Activated T-helper 2 cell treated with anti-CD3 and anti-CD28 coated beads, Interferon-gamma antibody, Interleukin-2, Interleukin-4, amounts not matched to agents 10 μg/mL and 5 μg/mL and 100 μg/mL, durations not matched to agents 14 hours and 24 hours and 36 hours (primary cell): ENCODE results near the gene RAP2C. TPM values are rescaled to one million over a fixed set of nuclear protein-coding genes. Genes with fewer than 3 reads are reported as not detected.
"Not testable (repeated sequence)": the region's sequence is repeated elsewhere in the genome, so short reads cannot be mapped to it uniquely, and the experiment has no call there.

Source experiments
- DNase-seq: peaks from one replicate; pipeline ENCODE4 v3.0.0; 2021; ENCODE audit warnings: low spot score
- H3K27ac Mint-ChIP-seq: one replicate; pipeline ENCODE4 v1.8.0; 2021; ENCODE audit warnings: mixed read lengths
- H3K27me3 Mint-ChIP-seq: one replicate; pipeline ENCODE4 v1.8.0; 2021; ENCODE audit warnings: low read depth, mixed read lengths
- H3K36me3 Mint-ChIP-seq: one replicate; pipeline ENCODE4 v1.8.0; 2021; ENCODE audit warnings: low read depth, mixed read lengths
- H3K4me1 Mint-ChIP-seq: one replicate; pipeline ENCODE4 v1.8.0; 2021; ENCODE audit warnings: low read depth, mixed read lengths
- H3K4me3 Mint-ChIP-seq: one replicate; pipeline ENCODE4 v1.8.0; 2021; ENCODE audit warnings: low read depth, mild to moderate bottlenecking, moderate library complexity, mixed read lengths
- H3K9me3 Mint-ChIP-seq: one replicate; pipeline ENCODE4 v1.8.0; 2021; ENCODE audit warnings: mixed read lengths
- intact Hi-C: fragments of 100-400 bp; cut with micrococcal nuclease; formaldehyde crosslinking; loops from one replicate; pipeline ENCODE4 v1.15.1; 2023
- total RNA-seq: library from RNA; stranded (reverse); gene quantifications from 2 replicates; pipeline ENCODE4 v1.2.3, GENCODE V29; 2022

Gene RAP2C
- total RNA-seq, 1 donor from 2014 or later = 42.1 TPM

GRCh38 chrX:132188175-132188574 is 31.1 kb downstream of the RAP2C start:
- H3K27ac Mint-ChIP-seq = no peak overlapping the region
- no peak for DNase-seq
- intact Hi-C loops = no loop called here
- no peaks in the 10 kb centered on the region for H3K9me3 Mint-ChIP-seq
- H3K4me1 Mint-ChIP-seq = no peaks in the 10 kb centered on the region
- H3K4me3 Mint-ChIP-seq = no peak overlapping the region
- peaks cover 6% of the 10 kb centered on the region for H3K27me3 Mint-ChIP-seq
- no peaks in the 10 kb centered on the region for H3K36me3 Mint-ChIP-seq

- H3K27me3 Mint-ChIP-seq = peaks cover 6% of the 10 kb centered on the region
- no peak overlapping the region for H3K4me3 Mint-ChIP-seq
- no peak overlapping the region for H3K27ac Mint-ChIP-seq
- no peaks in the 10 kb centered on the region for H3K4me1 Mint-ChIP-seq
- DNase-seq = no peak
- intact Hi-C loops = no loop called here
- H3K9me3 Mint-ChIP-seq = no peaks in the 10 kb centered on the region
- H3K36me3 Mint-ChIP-seq = no peaks in the 10 kb centered on the region
Observed at GRCh38 chrX:132187451-132187850, 31.8 kb downstream of the RAP2C start.

DNA sequence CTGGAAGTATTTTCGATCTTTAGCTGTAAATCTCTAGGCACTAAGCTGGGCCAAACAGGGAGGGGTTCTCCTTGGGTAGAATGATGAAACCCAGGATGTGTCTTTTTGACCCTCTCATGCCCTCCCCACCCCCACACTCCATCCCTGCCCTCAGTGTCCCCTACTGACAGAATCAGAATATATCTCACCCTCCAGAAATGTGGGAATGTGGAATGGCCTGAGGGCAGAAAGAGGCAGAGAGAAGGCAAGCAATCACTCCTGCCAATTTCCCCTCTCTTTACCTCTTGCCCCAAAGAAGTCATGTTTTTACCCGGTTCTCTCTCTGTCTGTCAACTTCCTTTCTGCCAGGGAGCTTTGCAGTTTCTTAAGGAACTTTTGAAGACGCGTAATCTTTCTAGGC is 34.4 kb downstream of the RAP2C start:
- intact Hi-C loops = no loop called here
- Mint-ChIP-seq H3K36me3 (no peaks in the 10 kb centered on the region), H3K27ac (no peak overlapping the region), H3K27me3 (peaks cover 8% of the 10 kb centered on the region), H3K4me3 (no peak overlapping the region), H3K9me3 (no peaks in the 10 kb centered on the region), H3K4me1 (no peaks in the 10 kb centered on the region)
- no peak for DNase-seq

GRCh38 chrX:132181364-132181763 is 37.9 kb downstream of the RAP2C start:
- intact Hi-C loops = no loop called here
- no peaks in the 10 kb centered on the region for H3K36me3 Mint-ChIP-seq
- peaks cover 5% of the 10 kb centered on the region for H3K27me3 Mint-ChIP-seq
- DNase-seq = no peak
- no peak overlapping the region for H3K4me3 Mint-ChIP-seq
- H3K27ac Mint-ChIP-seq = no peak overlapping the region
- no peaks in the 10 kb centered on the region for H3K4me1 Mint-ChIP-seq
- no peaks in the 10 kb centered on the region for H3K9me3 Mint-ChIP-seq

- Mint-ChIP-seq H3K36me3 (no peaks in the 10 kb centered on the region), H3K4me3 (no peak overlapping the region), H3K4me1 (no peaks in the 10 kb centered on the region), H3K27ac (no peak overlapping the region), H3K9me3 (no peaks in the 10 kb centered on the region), H3K27me3 (peaks cover 5% of the 10 kb centered on the region)
- no peak for DNase-seq
- intact Hi-C loops = no loop called here
Observed at GRCh38 chrX:132180929-132181328, 38.3 kb downstream of the RAP2C start.

DNA sequence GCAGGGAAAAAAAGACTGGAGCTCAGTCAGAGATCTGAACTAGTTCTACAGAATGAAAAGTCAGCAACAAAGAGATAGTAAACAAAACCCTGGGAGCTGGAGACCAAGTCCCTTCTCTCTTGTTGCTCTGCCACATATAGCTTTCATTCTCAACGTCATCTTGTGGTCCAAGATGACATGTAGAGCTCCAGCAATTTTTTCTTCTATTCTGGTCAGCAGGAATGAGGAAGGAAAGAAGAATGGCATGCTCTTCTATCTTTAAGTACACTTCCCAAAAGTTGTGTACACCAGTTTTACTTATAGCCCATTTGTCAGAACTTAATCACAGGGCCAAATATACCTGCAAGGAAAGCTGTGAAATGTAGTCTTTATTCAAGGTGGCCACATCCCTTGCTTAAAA is 45.6 kb downstream of the RAP2C start:
- no peaks in the 10 kb centered on the region for H3K9me3 Mint-ChIP-seq
- peaks cover 9% of the 10 kb centered on the region for H3K27me3 Mint-ChIP-seq
- no peaks in the 10 kb centered on the region for H3K4me1 Mint-ChIP-seq
- no peak overlapping the region for H3K27ac Mint-ChIP-seq
- H3K36me3 Mint-ChIP-seq = no peaks in the 10 kb centered on the region
- no peak for DNase-seq
- intact Hi-C loops = no loop called here
- no peak overlapping the region for H3K4me3 Mint-ChIP-seq

GRCh38 chrX:132171881-132172280 is 47.4 kb downstream of the RAP2C start:
- no peaks in the 10 kb centered on the region for H3K4me1 Mint-ChIP-seq
- H3K4me3 Mint-ChIP-seq = no peak overlapping the region
- no peaks in the 10 kb centered on the region for H3K9me3 Mint-ChIP-seq
- DNase-seq = no peak
- H3K27me3 Mint-ChIP-seq = peaks cover 10% of the 10 kb centered on the region
- H3K36me3 Mint-ChIP-seq = no peaks in the 10 kb centered on the region
- intact Hi-C loops = no loop called here
- no peak overlapping the region for H3K27ac Mint-ChIP-seq

DNA sequence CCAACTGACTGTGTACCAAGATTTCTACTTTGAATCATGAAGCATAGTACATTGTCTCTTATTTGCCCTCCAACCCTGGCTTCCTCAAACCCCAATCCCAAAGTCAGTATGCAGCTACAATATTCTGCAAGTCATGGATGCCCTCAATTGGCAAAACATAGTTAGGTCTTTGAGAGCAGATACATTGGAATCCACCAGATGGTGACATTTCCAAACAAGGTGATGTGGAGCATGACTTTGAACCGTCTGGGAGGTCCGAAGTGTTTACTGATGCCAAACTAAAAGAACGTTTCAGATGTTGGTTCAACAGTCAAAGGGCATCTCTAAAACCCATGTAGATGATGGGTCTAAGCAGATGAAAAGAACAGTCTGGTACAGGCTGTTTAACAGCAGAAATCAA is 47.8 kb downstream of the RAP2C start:
- H3K27me3 Mint-ChIP-seq = peaks cover 10% of the 10 kb centered on the region
- intact Hi-C loops = no loop called here
- no peaks in the 10 kb centered on the region for H3K4me1 Mint-ChIP-seq
- H3K9me3 Mint-ChIP-seq = no peaks in the 10 kb centered on the region
- H3K36me3 Mint-ChIP-seq = no peaks in the 10 kb centered on the region
- H3K27ac Mint-ChIP-seq = no peak overlapping the region
- H3K4me3 Mint-ChIP-seq = no peak overlapping the region
- DNase-seq = no peak

- intact Hi-C loops = no loop called here
- H3K9me3 Mint-ChIP-seq = no peaks in the 10 kb centered on the region
- no peaks in the 10 kb centered on the region for H3K4me1 Mint-ChIP-seq
- H3K36me3 Mint-ChIP-seq = no peaks in the 10 kb centered on the region
- no peak overlapping the region for H3K4me3 Mint-ChIP-seq
- H3K27ac Mint-ChIP-seq = no peak overlapping the region
- no peak for DNase-seq
- peaks cover 10% of the 10 kb centered on the region for H3K27me3 Mint-ChIP-seq
Observed at GRCh38 chrX:132169554-132169953, 49.7 kb downstream of the RAP2C start.

DNA sequence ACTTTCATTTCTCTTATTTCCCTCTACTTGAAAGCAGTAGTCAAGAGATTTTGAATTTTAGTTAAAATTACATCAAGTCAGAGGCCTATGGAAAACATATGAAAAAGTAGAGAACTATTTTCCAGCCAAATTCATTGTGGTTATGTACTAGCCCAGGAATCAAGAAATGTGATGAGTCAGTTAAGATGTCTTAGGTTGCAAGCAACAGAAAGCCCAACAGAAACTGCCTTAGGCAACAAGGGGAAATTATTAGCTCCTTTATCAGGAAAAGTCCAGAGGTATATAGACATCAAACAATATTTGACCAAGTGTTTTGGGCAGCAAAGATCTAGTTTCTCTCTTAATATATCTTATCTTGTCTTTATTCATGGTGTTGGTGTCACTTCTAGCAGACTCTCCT is 53.6 kb downstream of the RAP2C start:
- Mint-ChIP-seq H3K4me1 (no peaks in the 10 kb centered on the region), H3K9me3 (no peaks in the 10 kb centered on the region), H3K36me3 (no peaks in the 10 kb centered on the region), H3K27ac (no peak overlapping the region), H3K4me3 (no peak overlapping the region), H3K27me3 (peaks cover 10% of the 10 kb centered on the region)
- no peak for DNase-seq
- intact Hi-C loops = no loop called here

GRCh38 chrX:132165005-132165404 is 54.2 kb downstream of the RAP2C start:
- intact Hi-C loops = no loop called here
- H3K4me3 Mint-ChIP-seq = no peak overlapping the region
- H3K27me3 Mint-ChIP-seq = peaks cover 10% of the 10 kb centered on the region
- no peaks in the 10 kb centered on the region for H3K36me3 Mint-ChIP-seq
- no peaks in the 10 kb centered on the region for H3K9me3 Mint-ChIP-seq
- no peak overlapping the region for H3K27ac Mint-ChIP-seq
- H3K4me1 Mint-ChIP-seq = no peaks in the 10 kb centered on the region
- DNase-seq = no peak

- H3K36me3 Mint-ChIP-seq, H3K4me1 Mint-ChIP-seq, H3K9me3 Mint-ChIP-seq, intact Hi-C loops, H3K27ac Mint-ChIP-seq, DNase-seq, H3K4me3 Mint-ChIP-seq, H3K27me3 Mint-ChIP-seq: not testable (repeated sequence)
Observed at GRCh38 chrX:132163094-132163493, 56.2 kb downstream of the RAP2C start.

- intact Hi-C loops = no loop called here
- Mint-ChIP-seq H3K27ac (no peak overlapping the region), H3K4me3 (no peak overlapping the region)
Observed at GRCh38 chrX:132153166-132153565, 66.1 kb downstream of the RAP2C start.

More at GRCh38 chrX:132153166-132153565, 66.1 kb downstream of the RAP2C start:
- Mint-ChIP-seq H3K36me3 (no peaks in the 10 kb centered on the region), H3K27me3 (peaks cover 10% of the 10 kb centered on the region), H3K4me1 (no peaks in the 10 kb centered on the region), H3K9me3 (no peaks in the 10 kb centered on the region)
- DNase-seq = no peak
